ENCODE results near the gene NDUFA1. TPM values are rescaled to one million over a fixed set of nuclear protein-coding genes. Genes with fewer than 3 reads are reported as not detected.

NDUFA1 gene
- total RNA-seq, 4 donors from 2014 or later, result 61.1 to 90.9 (median 65.5) TPM

DNA sequence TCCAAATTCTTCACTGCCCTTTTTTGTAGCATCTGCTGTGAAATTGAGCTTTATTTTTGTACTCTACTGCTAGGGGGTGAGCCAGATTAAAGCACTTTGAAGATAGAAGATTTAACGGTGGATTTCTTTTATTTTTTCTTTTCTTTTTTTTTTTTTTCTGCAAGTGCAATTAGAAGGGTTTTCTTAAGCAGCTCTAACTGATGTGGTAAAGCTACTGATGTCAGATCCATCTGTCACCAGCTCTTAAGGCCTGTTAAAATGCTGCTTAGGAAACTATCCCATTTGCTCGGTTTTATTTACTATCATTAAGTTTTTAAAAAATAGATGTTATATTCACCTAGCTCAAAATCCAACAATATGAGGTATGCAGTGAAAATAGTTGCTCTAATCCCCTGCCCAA is 7.1 kb downstream of the NDUFA1 start:
- H3K27ac ChIP-seq (replicated peaks in 1 of 4), result no peak overlapping the region
- intact Hi-C loops (cut with DNase I), result no loop called here
- 52% methylated on average over 2 of the region's 2 CpGs for WGBS
- TF ChIP-seq EP300 (IDR thresholded peaks at IDR 0.05) (no peak), POLR2AphosphoS5 (IDR thresholded peaks at IDR 0.05) (no peak), POLR2A (IDR thresholded peaks at IDR 0.05; ENCODE audit: low read depth) (no peak)
- TF ChIP-seq, protein P1, sequence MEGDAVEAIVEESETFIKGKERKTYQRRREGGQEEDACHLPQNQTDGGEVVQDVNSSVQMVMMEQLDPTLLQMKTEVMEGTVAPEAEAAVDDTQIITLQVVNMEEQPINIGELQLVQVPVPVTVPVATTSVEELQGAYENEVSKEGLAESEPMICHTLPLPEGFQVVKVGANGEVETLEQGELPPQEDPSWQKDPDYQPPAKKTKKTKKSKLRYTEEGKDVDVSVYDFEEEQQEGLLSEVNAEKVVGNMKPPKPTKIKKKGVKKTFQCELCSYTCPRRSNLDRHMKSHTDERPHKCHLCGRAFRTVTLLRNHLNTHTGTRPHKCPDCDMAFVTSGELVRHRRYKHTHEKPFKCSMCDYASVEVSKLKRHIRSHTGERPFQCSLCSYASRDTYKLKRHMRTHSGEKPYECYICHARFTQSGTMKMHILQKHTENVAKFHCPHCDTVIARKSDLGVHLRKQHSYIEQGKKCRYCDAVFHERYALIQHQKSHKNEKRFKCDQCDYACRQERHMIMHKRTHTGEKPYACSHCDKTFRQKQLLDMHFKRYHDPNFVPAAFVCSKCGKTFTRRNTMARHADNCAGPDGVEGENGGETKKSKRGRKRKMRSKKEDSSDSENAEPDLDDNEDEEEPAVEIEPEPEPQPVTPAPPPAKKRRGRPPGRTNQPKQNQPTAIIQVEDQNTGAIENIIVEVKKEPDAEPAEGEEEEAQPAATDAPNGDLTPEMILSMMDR (IDR thresholded peaks at IDR 0.05), result no peak
- no peaks in the 10 kb centered on the region for H3K27me3 ChIP-seq
- H3K4me3 ChIP-seq, result no peak overlapping the region
- H3K4me1 ChIP-seq, result peaks cover 0 to 5% (median 2%) of the 10 kb centered on the region in 4 donors
- H3K36me3 ChIP-seq, result peaks cover 4 to 38% (median 21%) of the 10 kb centered on the region in 4 donors
- DNase-seq (ENCODE audit: extremely low spot score), result no peak
- no peaks in the 10 kb centered on the region for H3K9me3 ChIP-seq

- intact Hi-C loops (cut with DNase I), result no loop called here
- H3K4me1 ChIP-seq, result peaks cover 0 to 5% (median 0%) of the 10 kb centered on the region in 4 donors
- H3K9me3 ChIP-seq, result no peaks in the 10 kb centered on the region
- DNase-seq (ENCODE audit: extremely low spot score), result no peak
- WGBS, result 78% methylated on average over 5 of the region's 5 CpGs
- H3K36me3 ChIP-seq, result peaks cover 4 to 34% (median 20%) of the 10 kb centered on the region in 4 donors
- no peaks in the 10 kb centered on the region for H3K27me3 ChIP-seq
- no peak overlapping the region for H3K4me3 ChIP-seq
- no peak overlapping the region for H3K27ac ChIP-seq (replicated peaks in 1 of 4)
- no peak for TF ChIP-seq EP300 (IDR thresholded peaks at IDR 0.05)
- no peak for TF ChIP-seq POLR2AphosphoS5 (IDR thresholded peaks at IDR 0.05)
- no peak for TF ChIP-seq POLR2A (IDR thresholded peaks at IDR 0.05; ENCODE audit: low read depth)
- TF ChIP-seq, protein P1 (IDR thresholded peaks at IDR 0.05), result no peak
These were observed 8.4 kb downstream of the NDUFA1 start for GRCh38 chrX:119880076-119880475.

DNA sequence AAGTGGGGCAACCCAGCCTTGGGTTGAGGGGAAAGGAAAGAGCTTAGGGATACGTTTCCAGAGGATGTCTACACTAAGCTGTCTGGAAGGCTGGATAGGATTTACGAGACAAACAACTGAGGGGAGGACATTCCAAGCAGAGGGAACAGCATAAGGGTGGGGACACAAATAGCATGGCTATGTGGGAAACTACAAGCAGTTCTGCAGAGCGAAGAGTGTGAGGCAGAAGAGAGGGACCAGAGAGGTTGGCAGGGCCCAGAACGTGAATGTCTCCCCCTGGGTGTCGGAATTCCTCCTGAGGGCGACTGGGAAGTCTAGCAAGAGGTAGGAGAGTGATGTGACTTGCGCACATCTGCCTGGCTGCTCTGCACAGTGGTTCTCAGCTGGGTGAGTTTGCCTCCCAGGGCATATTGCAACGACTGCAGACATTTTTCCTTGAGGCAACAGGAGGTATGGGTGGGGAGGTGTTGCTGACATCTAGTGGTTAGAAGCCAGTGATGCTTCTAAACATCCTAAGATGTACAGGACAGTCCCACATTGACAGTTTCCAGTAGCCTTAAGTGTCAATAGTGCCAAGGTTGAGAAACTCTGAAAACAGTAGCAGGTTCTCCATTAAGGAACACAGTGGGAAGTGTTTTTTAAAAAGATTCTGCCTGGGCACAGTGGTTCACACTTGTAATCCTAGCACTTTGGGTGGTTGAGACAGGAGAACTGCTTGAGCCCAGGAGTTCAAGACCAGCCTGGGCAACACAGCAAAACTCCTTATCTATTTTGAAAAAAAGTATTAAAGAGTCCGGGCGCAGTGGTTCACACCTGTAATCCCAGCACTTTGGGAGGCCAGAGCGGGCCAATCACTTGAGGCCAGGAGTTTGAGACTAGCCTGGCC is 9.2 kb downstream of the NDUFA1 start:
- peaks cover 0 to 6% (median 0%) of the 10 kb centered on the region in 4 donors for H3K4me1 ChIP-seq
- 57% methylated on average over 11 of the region's 11 CpGs for WGBS
- intact Hi-C loops (cut with DNase I), result no loop called here
- H3K27ac ChIP-seq (replicated peaks in 1 of 4), result no peak overlapping the region
- TF ChIP-seq POLR2A (IDR thresholded peaks at IDR 0.05; ENCODE audit: low read depth), result no peak
- TF ChIP-seq, protein P1 (IDR thresholded peaks at IDR 0.05), result peak; percentile 39 to 57 (median 45)
- TF ChIP-seq EP300 (IDR thresholded peaks at IDR 0.05), result no peak
- TF ChIP-seq POLR2AphosphoS5 (IDR thresholded peaks at IDR 0.05), result no peak
- H3K27me3 ChIP-seq, result no peaks in the 10 kb centered on the region
- peaks cover 4 to 29% (median 18%) of the 10 kb centered on the region in 4 donors for H3K36me3 ChIP-seq
- no peak overlapping the region for H3K4me3 ChIP-seq
- DNase-seq (ENCODE audit: extremely low spot score), result no peak
- no peaks in the 10 kb centered on the region for H3K9me3 ChIP-seq

DNA sequence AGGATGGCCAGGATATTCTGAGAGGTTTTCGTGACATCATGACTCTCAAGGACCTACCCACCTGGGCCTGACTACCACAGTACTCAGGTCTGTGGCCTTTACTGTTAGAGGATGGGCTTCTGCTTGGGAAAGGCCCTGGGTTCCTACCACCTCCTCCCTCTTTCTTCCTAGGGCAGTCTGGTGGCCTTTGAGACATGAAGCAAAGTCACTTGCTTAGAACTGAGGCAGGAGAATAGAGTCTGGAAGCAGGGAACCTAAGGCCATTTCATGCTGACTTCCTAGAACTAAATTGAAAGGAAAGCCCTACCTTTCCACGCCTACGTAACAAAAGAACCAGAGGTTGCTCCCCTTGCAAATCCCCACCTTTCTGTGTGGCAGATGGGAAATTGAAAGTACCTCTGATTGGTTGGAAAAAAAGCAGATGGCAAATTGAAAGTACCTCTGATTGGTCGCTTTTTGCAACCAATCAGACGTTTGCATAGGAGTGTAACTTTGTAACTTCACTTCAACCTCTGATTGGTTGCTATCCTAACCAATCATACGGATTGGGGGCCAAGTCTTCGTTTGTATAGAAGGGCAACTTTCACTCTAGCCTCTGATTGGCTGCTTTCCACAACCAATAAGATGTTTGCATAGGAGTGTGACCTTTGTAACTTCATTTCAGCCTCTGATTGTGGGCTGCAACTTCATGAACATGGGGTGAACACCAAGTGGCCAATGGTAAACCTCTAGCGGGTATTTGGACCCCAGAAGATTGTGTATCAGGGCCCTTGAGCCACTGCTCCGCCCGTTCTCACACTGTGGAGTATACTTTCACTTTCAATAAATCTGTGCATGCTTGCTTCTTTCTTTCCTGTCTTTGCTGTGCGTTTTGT is 14.2 kb downstream of the NDUFA1 start:
- Histone ChIP-seq H3K27ac (replicated peaks in 1 of 4) (no peak overlapping the region), H3K27me3 (no peaks in the 10 kb centered on the region), H3K9me3 (no peaks in the 10 kb centered on the region), H3K4me1 (peaks cover 0 to 18% (median 9%) of the 10 kb centered on the region in 4 donors), H3K4me3 (no peak overlapping the region), H3K36me3 (no peaks in the 10 kb centered on the region)
- intact Hi-C loops (cut with DNase I), result no loop called here
- 77% methylated on average over 11 of the region's 11 CpGs for WGBS
- TF ChIP-seq, protein P1 (IDR thresholded peaks at IDR 0.05), result no peak
- TF ChIP-seq POLR2AphosphoS5 (IDR thresholded peaks at IDR 0.05) (no peak), POLR2A (IDR thresholded peaks at IDR 0.05; ENCODE audit: low read depth) (no peak), EP300 (IDR thresholded peaks at IDR 0.05) (no peak)
- no peak for DNase-seq (ENCODE audit: extremely low spot score)
